IMR-90 (cell line): ENCODE results near the gene CHRNG. TPM values are rescaled to one million over a fixed set of nuclear protein-coding genes. Genes with fewer than 3 reads are reported as not detected.

Experiments
- ATAC-seq: fragments of 200-7000 bp; cut with Tn5 transposase; 2 replicates; pipeline ENCODE4 v1.9.1; 2020; ENCODE audit warnings: low read depth, mild to moderate bottlenecking, moderate library complexity
- BruUV-seq: library from RNA; stranded (reverse); fragments of 400-500 nt; replicated peaks from 2 replicates; lab custom pipeline; 2021; lab: Mats Ljungman, UMichigan
- CTCF ChIA-PET: fragments of 300-600 bp; formaldehyde crosslinking; extraction: SDS; loops from one replicate; lab custom pipeline; 2021; ENCODE audit warnings: antibody characterized with exemption; lab: Yijun Ruan, JAX
- POLR2A ChIA-PET: fragments of 300-600 bp; sonication (Branson Sonifier 250); formaldehyde crosslinking; loops from one replicate; lab custom pipeline; 2022; ENCODE audit warnings: antibody characterized with exemption; ENCODE audit not compliant: unreplicated experiment; lab: Charles Lee
- DNase-seq: peaks from one replicate; pipeline ENCODE4 v3.0.0; 2013
- H2AFZ ChIP-seq: replicated peaks from 2 replicates; pipeline ENCODE3; 2013; ENCODE audit warnings: low read length, mild to moderate bottlenecking; ENCODE audit not compliant: poor library complexity
- H2AK5ac ChIP-seq: 2 replicates; pipeline ENCODE4 v1.6.1; 2013; ENCODE audit warnings: low read depth, low read length, inconsistent platforms
- H2AK9ac ChIP-seq: replicated peaks from 2 replicates; pipeline ENCODE3; 2013; ENCODE audit warnings: mild to moderate bottlenecking, low read depth, low read length, moderate library complexity; ENCODE audit not compliant: poor library complexity
- H2BK120ac ChIP-seq: 2 replicates; pipeline ENCODE4 v1.6.1; 2013; ENCODE audit warnings: low read depth, low read length, inconsistent platforms
- H2BK15ac ChIP-seq: 3 replicates; pipeline ENCODE4 v1.6.1; 2013; ENCODE audit warnings: low read depth, low read length, inconsistent platforms
- H2BK20ac ChIP-seq: 2 replicates; pipeline ENCODE4 v1.6.1; 2013; ENCODE audit warnings: low read depth, mild to moderate bottlenecking, inconsistent platforms, low read length, moderate library complexity
- H2BK5ac ChIP-seq: 2 replicates; pipeline ENCODE4 v1.6.1; 2013; ENCODE audit warnings: mild to moderate bottlenecking, low read depth, low read length, inconsistent platforms; ENCODE audit not compliant: poor library complexity, severe bottlenecking
- H3K14ac ChIP-seq: replicated peaks from 2 replicates; pipeline ENCODE4 v1.6.1; 2013; ENCODE audit warnings: low read depth, low read length, inconsistent platforms
- H3K18ac ChIP-seq: 2 replicates; pipeline ENCODE4 v1.6.1; 2013; ENCODE audit warnings: low read depth, low read length, control low read depth
- H3K23ac ChIP-seq: 2 replicates; pipeline ENCODE4 v1.6.1; 2013; ENCODE audit warnings: low read depth, low read length, inconsistent platforms
- H3K27ac ChIP-seq: 2 replicates; pipeline ENCODE4 v1.5.1; 2013; ENCODE audit warnings: mild to moderate bottlenecking, control low read depth, low read length; ENCODE audit not compliant: insufficient read depth
- H3K27me3 ChIP-seq: 2 replicates; pipeline ENCODE4 v1.6.1; 2013; ENCODE audit warnings: low read length; ENCODE audit not compliant: control insufficient read depth, insufficient read depth
- H3K36me3 ChIP-seq: 2 replicates; pipeline ENCODE4 v1.6.1; 2013; ENCODE audit warnings: low read length, mixed read lengths; ENCODE audit not compliant: control insufficient read depth, insufficient read depth
- H3K4ac ChIP-seq: 2 replicates; pipeline ENCODE4 v1.6.1; 2013; ENCODE audit warnings: low read depth, low read length, inconsistent platforms
- H3K4me1 ChIP-seq: 2 replicates; pipeline ENCODE4 v1.6.1; 2013; ENCODE audit warnings: low read length, mixed read lengths; ENCODE audit not compliant: control insufficient read depth, insufficient read depth
- H3K4me2 ChIP-seq: 2 replicates; pipeline ENCODE4 v1.6.1; 2013; ENCODE audit warnings: low read depth, mild to moderate bottlenecking, control low read depth, low read length, moderate library complexity
- H3K4me3 ChIP-seq: 2 replicates; pipeline ENCODE4 v1.5.1; 2013; ENCODE audit warnings: low read depth, mild to moderate bottlenecking, control low read depth, low read length, moderate library complexity; ENCODE audit not compliant: insufficient read depth
- H3K56ac ChIP-seq: 2 replicates; pipeline ENCODE4 v1.6.1; 2013; ENCODE audit warnings: low read length, inconsistent platforms; ENCODE audit not compliant: insufficient read depth; ENCODE audit errors: extremely low read depth
- H3K79me1 ChIP-seq, 2 experiments: 2 replicates each; pipeline ENCODE4 v1.6.1; 2013; ENCODE audit warnings: low read length in 2 of 2, inconsistent platforms in 1 of 2, low read depth in 1 of 2
- H3K9ac ChIP-seq: 2 replicates; pipeline ENCODE4 v1.6.1; 2013; ENCODE audit warnings: low read depth, low read length, control low read depth
- H3K9me1 ChIP-seq: 2 replicates; pipeline ENCODE4 v1.6.1; 2013; ENCODE audit warnings: low read length, inconsistent platforms; ENCODE audit not compliant: insufficient read depth
- H3K9me3 ChIP-seq: 2 replicates; pipeline ENCODE4 v1.6.1; 2013; ENCODE audit warnings: low read length; ENCODE audit not compliant: control insufficient read depth, insufficient read depth
- H4K20me1 ChIP-seq: 2 replicates; pipeline ENCODE4 v1.6.1; 2013; ENCODE audit warnings: low read length, inconsistent platforms; ENCODE audit not compliant: insufficient read depth
- H4K5ac ChIP-seq: 2 replicates; pipeline ENCODE4 v1.6.1; 2013; ENCODE audit warnings: mild to moderate bottlenecking, low read depth, low read length, control low read depth
- H4K8ac ChIP-seq, 2 experiments: 2 replicates each; pipeline ENCODE4 v1.6.1; 2013; ENCODE audit warnings: low read depth in 2 of 2, low read length in 2 of 2, control low read depth in 1 of 2, inconsistent platforms in 1 of 2
- H4K91ac ChIP-seq: 2 replicates; pipeline ENCODE4 v1.6.1; 2013; ENCODE audit warnings: low read depth, low read length, inconsistent platforms; ENCODE audit not compliant: insufficient read depth
- BHLHE40 ChIP-seq: fragments of 150-350 bp; IDR thresholded peaks from 2 replicates; pipeline ENCODE4 v1.6.1; 2016; ENCODE audit warnings: mild to moderate bottlenecking, low read depth, low read length
- CEBPB ChIP-seq: IDR thresholded peaks from 2 replicates; pipeline ENCODE4 v1.6.1; 2012; ENCODE audit warnings: low read depth, low read length, improper control_type of control experiment
- CHD1 ChIP-seq: IDR thresholded peaks from 2 replicates; pipeline ENCODE4 v1.6.1; 2012; ENCODE audit warnings: low read depth, low read length, improper control_type of control experiment
- CTCF ChIP-seq: conservative IDR thresholded peaks from 2 replicates; pipeline ENCODE4 v1.5.1; 2012; ENCODE audit warnings: mild to moderate bottlenecking, low read depth, low read length, improper control_type of control experiment
- FOS ChIP-seq: fragments of 150-350 bp; IDR thresholded peaks from 2 replicates; pipeline ENCODE4 v1.6.1; 2016; ENCODE audit warnings: low read depth, low read length
- MAFK ChIP-seq: IDR thresholded peaks from 2 replicates; pipeline ENCODE4 v1.6.1; 2012; ENCODE audit warnings: low read depth, low read length, improper control_type of control experiment
- MAZ ChIP-seq: IDR thresholded peaks from 2 replicates; pipeline ENCODE4 v1.6.1; 2012; ENCODE audit warnings: low read depth, mild to moderate bottlenecking, low read length, improper control_type of control experiment, moderate library complexity, borderline replicate concordance
- MXI1 ChIP-seq: IDR thresholded peaks from 2 replicates; pipeline ENCODE4 v1.6.1; 2012; ENCODE audit warnings: low read depth, mild to moderate bottlenecking, low read length, moderate library complexity, borderline replicate concordance
- NFE2L2 ChIP-seq: fragments of 150-350 bp; IDR thresholded peaks from 2 replicates; pipeline ENCODE4 v1.6.1; 2016; ENCODE audit warnings: low read depth, mild to moderate bottlenecking, low read length
- POLR2A ChIP-seq: IDR thresholded peaks from 2 replicates; pipeline ENCODE4 v1.6.1; 2012; ENCODE audit warnings: mild to moderate bottlenecking, low read depth, low read length
- RAD21 ChIP-seq: IDR thresholded peaks from 2 replicates; pipeline ENCODE4 v1.6.1; 2012; ENCODE audit warnings: low read length, improper control_type of control experiment
- RFX5 ChIP-seq: IDR thresholded peaks from 2 replicates; pipeline ENCODE4 v1.8.0; 2012; ENCODE audit warnings: low read depth, mild to moderate bottlenecking, low read length, moderate library complexity
- USF2 ChIP-seq: fragments of 150-350 bp; IDR thresholded peaks from 2 replicates; pipeline ENCODE4 v1.6.1; 2017; ENCODE audit warnings: mild to moderate bottlenecking, antibody characterized with exemption, low read length, low read depth
- WGBS, 2 experiments: methylation state at CpG; one replicate each; pipeline versions ENCODE4 v1.1.5 to v1.1.7; 2013; ENCODE audit warnings: missing lambda C conversion rate in 2 of 2; ENCODE audit not compliant: insufficient read length in 1 of 2; ENCODE audit errors: extremely low coverage in 2 of 2; 5-methylcytosine and 5-hydroxymethylcytosine counted together
- dilution Hi-C: fragments of 300-500 bp; cut with HindIII; formaldehyde crosslinking; loops from one replicate; pipeline ENCODE4 v1.14.3; 2018; ENCODE audit warnings: low sequenced_read_pairs; ENCODE audit not compliant: unreplicated experiment
- in situ Hi-C: fragments of 300-500 bp; cut with MboI; formaldehyde crosslinking; loops from 3 replicates; pipeline ENCODE4 v1.14.3; 2019; ENCODE audit warnings: low sequenced_read_pairs, inconsistent platforms, mixed read lengths
- intact Hi-C: fragments of 100-400 bp; cut with micrococcal nuclease; formaldehyde crosslinking; loops from 2 replicates; pipeline ENCODE4 v1.10.0; 2022
- polyA plus RNA-seq, 3 experiments: library from polyadenylated mRNA; depleted of rRNA; stranded (reverse); fragments of >200 nt; gene quantifications; 2 replicates each; pipeline ENCODE4 v1.2.3, GENCODE V29; 2012; ENCODE audit warnings: low replicate concordance in 1 of 3
- total RNA-seq: library from RNA; depleted of rRNA; stranded (reverse); fragments of >200 nt; gene quantifications from 2 replicates; pipeline ENCODE4 v1.2.3, GENCODE V29; 2012
- TF ChIP-seq, protein P1 (sequence below): fragments of 150-350 bp; IDR thresholded peaks from 2 replicates; pipeline ENCODE4 v1.6.1; 2016; ENCODE audit warnings: low read depth, mild to moderate bottlenecking, low read length, moderate library complexity, borderline replicate concordance

CHRNG gene
- total and polyA plus RNA-seq, 2 of the 4 experiments (the other 2 are of a cell fraction), result not detected

DNA sequence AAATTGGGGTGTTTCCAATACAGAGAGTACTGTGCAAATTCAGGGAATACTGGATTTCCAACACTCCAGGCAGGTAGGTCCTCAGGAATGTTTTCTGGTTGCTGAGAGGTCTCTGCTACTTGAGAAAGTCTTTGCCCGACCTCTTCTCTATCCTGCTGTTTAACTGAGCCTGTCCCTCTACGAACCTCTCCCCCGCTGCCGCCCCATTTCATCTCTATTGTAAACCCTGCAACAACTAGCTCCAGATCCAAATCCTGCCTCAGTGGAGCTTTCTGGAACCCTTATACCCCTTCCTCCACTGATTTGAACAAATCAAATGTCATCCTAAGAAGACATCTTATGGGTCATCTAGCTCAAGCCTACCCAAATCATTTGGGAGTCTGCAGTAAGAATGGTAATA, 12.3 kb downstream of the CHRNG start:
- Histone ChIP-seq H4K5ac (no peak overlapping the region), H4K91ac (0 out of 2 replicates have a peak overlapping the region, but pooled peaks have one; percentile 88), H3K9me3 (no peaks in the 10 kb centered on the region), H2BK15ac (no peak overlapping the region), H2BK20ac (no peak overlapping the region), H2AK9ac (no peak overlapping the region), H4K20me1 (peaks cover 41% of the 10 kb centered on the region), H3K27ac (no peak overlapping the region), H3K56ac (no peak overlapping the region), H2BK120ac (no peak overlapping the region), H3K4me3 (peak overlapping the region; percentile 71; the same call in 1 of the 2 replicates), H2AK5ac (no peak overlapping the region; the same call in 1 of the 2 replicates), H3K9ac (peak overlapping the region; percentile 70; the same call in 1 of the 2 replicates), H3K14ac (peak overlapping the region; percentile 100; the same call in 1 of the 2 replicates), H3K9me1 (peaks cover 16% of the 10 kb centered on the region), H2BK5ac (no peak overlapping the region), H3K4me2 (peak overlapping the region; percentile 84), H3K36me3 (peaks cover 7% of the 10 kb centered on the region), H3K79me1 (peaks cover 28 to 76% of the 10 kb centered on the region in 2 experiments), H2AFZ (no peak overlapping the region), H3K4me1 (no peaks in the 10 kb centered on the region), H3K18ac (no peak overlapping the region), H4K8ac (peak overlapping the region; percentile 8 to 97; a peak in 2 of 4 replicates), H3K27me3 (no peaks in the 10 kb centered on the region), H3K23ac (peak overlapping the region; percentile 99; the same call in 1 of the 2 replicates), H3K4ac (no peak overlapping the region)
- no peak for TF ChIP-seq CEBPB
- TF ChIP-seq BHLHE40, result no peak
- no peak for TF ChIP-seq CTCF
- TF ChIP-seq FOS, result no peak
- TF ChIP-seq RFX5, result no peak
- TF ChIP-seq USF2, result no peak
- TF ChIP-seq NFE2L2, result no peak
- TF ChIP-seq MXI1, result no peak
- no peak for TF ChIP-seq MAZ
- TF ChIP-seq MAFK, result no peak
- no peak for TF ChIP-seq RAD21
- TF ChIP-seq CHD1, result no peak
- no peak for TF ChIP-seq POLR2A
- TF ChIP-seq, protein P1, sequence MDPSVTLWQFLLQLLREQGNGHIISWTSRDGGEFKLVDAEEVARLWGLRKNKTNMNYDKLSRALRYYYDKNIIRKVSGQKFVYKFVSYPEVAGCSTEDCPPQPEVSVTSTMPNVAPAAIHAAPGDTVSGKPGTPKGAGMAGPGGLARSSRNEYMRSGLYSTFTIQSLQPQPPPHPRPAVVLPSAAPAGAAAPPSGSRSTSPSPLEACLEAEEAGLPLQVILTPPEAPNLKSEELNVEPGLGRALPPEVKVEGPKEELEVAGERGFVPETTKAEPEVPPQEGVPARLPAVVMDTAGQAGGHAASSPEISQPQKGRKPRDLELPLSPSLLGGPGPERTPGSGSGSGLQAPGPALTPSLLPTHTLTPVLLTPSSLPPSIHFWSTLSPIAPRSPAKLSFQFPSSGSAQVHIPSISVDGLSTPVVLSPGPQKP, result no peak
- BruUV-seq, result no TSS peak
- intact Hi-C loops (no loop called here), in situ Hi-C loops (no loop called here), dilution Hi-C loops (no loop called here)
- CTCF ChIA-PET, result interaction anchor here (0.6 kb wide), 1 partner anchor 776 kb away, joined by 3 read pairs; no protein-coding TSS in a partner anchor
- DNase-seq, result no peak
- WGBS, 2 experiments, result 100% methylated on average over 3 of the region's 4 CpGs; no CpG with 5 or more reads in 1 of the 2 experiments
- POLR2A ChIA-PET, result no interaction called here
- ATAC-seq, result no peak
